Neural progenitor cell (in vitro differentiated cells): ENCODE results near the gene CBLB. TPM values are rescaled to one million over a fixed set of nuclear protein-coding genes. Genes with fewer than 3 reads are reported as not detected.

Experiments
- DNase-seq: peaks from one replicate; pipeline ENCODE4 v3.0.0-alpha.2; 2016; ENCODE audit warnings: low spot score
- H2AFZ ChIP-seq: fragments of 200-600 bp; sonication (generic); replicated peaks from 2 replicates; pipeline ENCODE4 v1.6.1; 2016; ENCODE audit warnings: antibody characterized with exemption
- H3F3A ChIP-seq: fragments of 200-600 bp; sonication (generic); 2 replicates; pipeline ENCODE4 v1.6.1; 2016; ENCODE audit warnings: antibody characterized with exemption, low read depth
- H3K27ac ChIP-seq: fragments of 200-600 bp; sonication (generic); 2 replicates; pipeline ENCODE4 v1.5.1; 2016; ENCODE audit warnings: mild to moderate bottlenecking
- H3K27me3 ChIP-seq: fragments of 200-600 bp; sonication (generic); 2 replicates; pipeline ENCODE4 v1.6.1; 2016; ENCODE audit warnings: mild to moderate bottlenecking, moderate library complexity
- H3K36me3 ChIP-seq: fragments of 200-600 bp; sonication (generic); 2 replicates; pipeline ENCODE4 v1.5.1; 2016
- H3K4me1 ChIP-seq: fragments of 200-600 bp; sonication (generic); 2 replicates; pipeline ENCODE4 v1.6.1; 2016; ENCODE audit warnings: mixed run types
- H3K4me2 ChIP-seq: fragments of 200-600 bp; sonication (generic); 2 replicates; pipeline ENCODE4 v1.6.1; 2016
- H3K4me3 ChIP-seq: fragments of 200-600 bp; sonication (generic); 2 replicates; pipeline ENCODE4 v1.5.1; 2016
- H3K79me2 ChIP-seq: fragments of 200-600 bp; sonication (generic); 2 replicates; pipeline ENCODE4 v1.6.1; 2016; ENCODE audit warnings: low read depth
- H3K9ac ChIP-seq: fragments of 200-600 bp; sonication (generic); 2 replicates; pipeline ENCODE4 v1.6.1; 2016
- H3K9me3 ChIP-seq: fragments of 200-600 bp; sonication (generic); 2 replicates; pipeline ENCODE4 v1.5.1; 2016; ENCODE audit warnings: low read depth
- H4K20me1 ChIP-seq: fragments of 200-600 bp; sonication (generic); 2 replicates; pipeline ENCODE4 v1.6.1; 2016; ENCODE audit warnings: low read depth
- H3K27ac Mint-ChIP-seq: 3 replicates; pipeline ENCODE4 v1.8.0; 2021; ENCODE audit warnings: mixed read lengths
- H3K27me3 Mint-ChIP-seq: 2 replicates; pipeline ENCODE4 v1.8.0; 2022; ENCODE audit warnings: low read depth, mild to moderate bottlenecking, inconsistent platforms, moderate library complexity, mixed read lengths; ENCODE audit not compliant: insufficient read depth
- H3K36me3 Mint-ChIP-seq: 3 replicates; pipeline ENCODE4 v1.8.0; 2021; ENCODE audit warnings: mixed read lengths
- H3K4me1 Mint-ChIP-seq: 3 replicates; pipeline ENCODE4 v1.8.0; 2021; ENCODE audit warnings: mixed read lengths
- H3K4me3 Mint-ChIP-seq: 3 replicates; pipeline ENCODE4 v1.8.0; 2021; ENCODE audit warnings: mild to moderate bottlenecking, moderate library complexity, mixed read lengths
- H3K9me3 Mint-ChIP-seq: 3 replicates; pipeline ENCODE4 v1.8.0; 2020; ENCODE audit warnings: mixed read lengths
- EZH2 ChIP-seq: fragments of 200-600 bp; sonication (generic); IDR thresholded peaks from 2 replicates; pipeline ENCODE4 v1.6.1; 2017; ENCODE audit warnings: antibody characterized with exemption, mild to moderate bottlenecking, moderate library complexity
- EZH2phosphoT487 ChIP-seq: fragments of 200-600 bp; sonication (generic); IDR thresholded peaks from 2 replicates; pipeline ENCODE4 v1.6.1; 2017; ENCODE audit warnings: antibody characterized with exemption
- total RNA-seq: library from RNA; depleted of rRNA; stranded (reverse); fragments of >200 nt; gene quantifications from 2 replicates; pipeline ENCODE4 v1.2.3, GENCODE V29; 2015; ENCODE audit warnings: low replicate concordance
- TF ChIP-seq, protein P1 (sequence below): fragments of 200-600 bp; sonication (generic); IDR thresholded peaks from 2 replicates; pipeline ENCODE4 v1.5.1; 2017; ENCODE audit warnings: antibody characterized with exemption, mild to moderate bottlenecking

The CBLB gene
- total RNA-seq, 1 donor from 2014 or later: 105 TPM

DNA sequence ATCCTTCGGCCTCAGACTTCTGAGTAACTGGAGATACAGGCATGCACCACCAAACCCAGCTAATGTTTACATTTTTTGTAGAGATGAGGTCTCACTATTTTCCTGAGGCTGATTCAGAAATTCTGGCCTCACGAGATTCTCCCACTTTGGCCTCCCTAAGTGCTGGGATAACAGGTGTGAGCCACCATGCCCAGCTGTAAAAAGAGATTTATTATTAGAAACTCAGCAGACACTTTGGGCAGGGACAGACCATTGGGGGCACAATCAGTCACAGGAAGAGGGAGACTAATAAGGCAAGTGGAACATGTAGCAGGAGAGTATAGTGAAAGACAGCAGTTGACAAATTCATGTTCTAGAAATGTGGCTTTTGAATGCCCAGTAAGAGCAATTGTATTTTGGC is 249.2 kb downstream of the CBLB start:
- no peak overlapping the region for H3K4me3 ChIP-seq
- no peak overlapping the region for H3K27ac Mint-ChIP-seq

DNA sequence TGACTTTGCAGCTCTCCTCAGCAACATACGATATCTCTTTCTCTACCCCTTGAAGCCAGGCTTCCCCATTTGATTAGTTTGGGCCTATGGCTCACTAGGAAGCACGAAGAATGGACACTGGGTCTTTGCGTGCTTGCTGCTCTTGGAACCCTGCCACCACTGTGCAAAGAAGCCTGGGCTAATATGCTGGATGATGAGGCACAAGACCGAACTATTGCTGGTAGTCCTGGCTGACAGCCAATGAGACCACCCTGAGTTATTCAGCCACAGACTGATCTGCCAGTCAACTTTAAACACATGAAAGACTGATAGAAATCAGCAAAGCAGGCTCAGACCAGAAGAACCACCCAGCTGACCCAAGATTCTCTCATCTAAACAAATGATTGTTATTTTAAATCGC is 250.3 kb downstream of the CBLB start:
- H2AFZ ChIP-seq: no peak overlapping the region
- no peak overlapping the region for H3K27ac Mint-ChIP-seq

More for the DNA sequence above, 249.2 kb downstream of the CBLB start:
- H2AFZ ChIP-seq: no peak overlapping the region
- no peak overlapping the region for H3K9ac ChIP-seq
- H3K4me3 Mint-ChIP-seq: no peak overlapping the region
- no peak overlapping the region for H3K4me2 ChIP-seq
- no peaks in the 10 kb centered on the region for H3K4me1 ChIP-seq
- TF ChIP-seq, protein P1, sequence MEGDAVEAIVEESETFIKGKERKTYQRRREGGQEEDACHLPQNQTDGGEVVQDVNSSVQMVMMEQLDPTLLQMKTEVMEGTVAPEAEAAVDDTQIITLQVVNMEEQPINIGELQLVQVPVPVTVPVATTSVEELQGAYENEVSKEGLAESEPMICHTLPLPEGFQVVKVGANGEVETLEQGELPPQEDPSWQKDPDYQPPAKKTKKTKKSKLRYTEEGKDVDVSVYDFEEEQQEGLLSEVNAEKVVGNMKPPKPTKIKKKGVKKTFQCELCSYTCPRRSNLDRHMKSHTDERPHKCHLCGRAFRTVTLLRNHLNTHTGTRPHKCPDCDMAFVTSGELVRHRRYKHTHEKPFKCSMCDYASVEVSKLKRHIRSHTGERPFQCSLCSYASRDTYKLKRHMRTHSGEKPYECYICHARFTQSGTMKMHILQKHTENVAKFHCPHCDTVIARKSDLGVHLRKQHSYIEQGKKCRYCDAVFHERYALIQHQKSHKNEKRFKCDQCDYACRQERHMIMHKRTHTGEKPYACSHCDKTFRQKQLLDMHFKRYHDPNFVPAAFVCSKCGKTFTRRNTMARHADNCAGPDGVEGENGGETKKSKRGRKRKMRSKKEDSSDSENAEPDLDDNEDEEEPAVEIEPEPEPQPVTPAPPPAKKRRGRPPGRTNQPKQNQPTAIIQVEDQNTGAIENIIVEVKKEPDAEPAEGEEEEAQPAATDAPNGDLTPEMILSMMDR: no peak
- TF ChIP-seq EZH2phosphoT487 (no peak), EZH2 (no peak)
- H3K9me3 Mint-ChIP-seq: no peaks in the 10 kb centered on the region
- H4K20me1 ChIP-seq: no peaks in the 10 kb centered on the region
- H3K36me3 Mint-ChIP-seq: no peaks in the 10 kb centered on the region
- no peak for DNase-seq
- H3K9me3 ChIP-seq: no peaks in the 10 kb centered on the region
- H3K79me2 ChIP-seq: no peaks in the 10 kb centered on the region
- H3K36me3 ChIP-seq: no peaks in the 10 kb centered on the region
- no peaks in the 10 kb centered on the region for H3K27me3 ChIP-seq
- no peaks in the 10 kb centered on the region for H3F3A ChIP-seq
- H3K27me3 Mint-ChIP-seq: peaks cover 6% of the 10 kb centered on the region
- no peaks in the 10 kb centered on the region for H3K4me1 Mint-ChIP-seq
- H3K27ac ChIP-seq: no peak overlapping the region

DNA sequence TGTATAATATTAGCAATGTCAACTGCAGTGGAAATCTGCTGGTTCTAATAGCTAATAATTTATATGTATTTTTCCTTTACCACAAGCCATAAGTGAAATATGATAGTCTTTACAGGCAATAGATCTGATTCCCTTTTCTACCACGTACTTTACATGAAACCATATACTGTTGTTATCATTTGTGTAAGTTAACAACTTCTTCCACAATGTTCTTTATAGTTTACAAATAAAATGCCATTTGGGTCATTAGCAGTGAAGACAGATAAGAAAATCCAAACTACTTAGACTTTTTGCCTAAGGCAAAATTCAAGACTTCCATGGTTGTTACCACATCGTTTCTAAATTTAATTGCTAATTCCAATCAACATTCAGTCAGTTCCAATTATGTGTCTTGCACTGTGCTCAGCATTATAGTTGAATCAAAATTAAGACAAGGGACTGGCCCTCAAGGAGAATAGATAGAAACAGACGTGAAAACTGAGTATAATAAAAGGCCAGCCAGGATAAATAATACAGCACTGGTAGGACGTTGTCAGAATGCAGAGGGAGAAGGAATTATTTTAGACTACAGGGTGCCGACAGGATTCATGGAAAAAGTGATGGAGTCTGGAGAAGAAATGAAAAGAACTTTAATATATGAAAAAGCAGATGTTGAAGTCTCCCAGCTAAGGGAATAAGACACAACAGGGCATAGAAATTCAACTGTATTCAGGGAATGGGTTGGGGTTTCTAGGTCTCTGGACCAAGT is 252.3 kb downstream of the CBLB start:
- no peaks in the 10 kb centered on the region for H3K9me3 ChIP-seq
- TF ChIP-seq EZH2 (no peak), EZH2phosphoT487 (no peak)
- TF ChIP-seq, protein P1: no peak
- peaks cover 13% of the 10 kb centered on the region for H3K4me1 Mint-ChIP-seq

More for the DNA sequence above, 250.3 kb downstream of the CBLB start:
- H3K4me3 Mint-ChIP-seq: no peak overlapping the region
- no peaks in the 10 kb centered on the region for H3F3A ChIP-seq
- peaks cover 6% of the 10 kb centered on the region for H3K27me3 Mint-ChIP-seq
- no peaks in the 10 kb centered on the region for H3K9me3 Mint-ChIP-seq
- no peak overlapping the region for H3K27ac ChIP-seq
- H3K9me3 ChIP-seq: no peaks in the 10 kb centered on the region
- no peaks in the 10 kb centered on the region for H4K20me1 ChIP-seq
- TF ChIP-seq EZH2: no peak
- no peaks in the 10 kb centered on the region for H3K4me1 Mint-ChIP-seq
- H3K36me3 ChIP-seq: no peaks in the 10 kb centered on the region
- no peaks in the 10 kb centered on the region for H3K36me3 Mint-ChIP-seq
- no peaks in the 10 kb centered on the region for H3K27me3 ChIP-seq
- no peak overlapping the region for H3K4me3 ChIP-seq
- no peaks in the 10 kb centered on the region for H3K79me2 ChIP-seq
- DNase-seq: no peak
- H3K4me1 ChIP-seq: peaks cover 1% of the 10 kb centered on the region
- no peak overlapping the region for H3K9ac ChIP-seq
- no peak overlapping the region for H3K4me2 ChIP-seq

DNA sequence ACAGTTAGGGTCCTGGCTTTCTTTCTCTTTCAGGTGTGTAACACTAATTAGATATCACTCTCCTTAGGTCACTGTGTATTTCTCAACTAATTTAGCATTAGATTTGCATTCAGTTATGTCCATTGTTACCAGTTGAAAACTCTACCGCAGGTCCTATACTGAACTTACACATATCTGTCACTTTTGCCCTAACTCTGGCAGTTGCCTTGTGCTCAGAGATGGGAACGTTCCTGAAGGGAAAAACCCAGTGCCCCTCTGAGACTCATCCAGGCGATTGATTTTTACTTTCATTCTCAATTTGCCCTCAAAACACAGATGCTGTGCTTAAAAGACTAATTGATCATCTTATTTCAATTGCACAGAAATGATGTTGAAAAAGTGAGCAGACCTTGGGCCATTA is 253.0 kb downstream of the CBLB start:
- Mint-ChIP-seq H3K36me3 (no peaks in the 10 kb centered on the region), H3K4me3 (no peak overlapping the region)

More for the DNA sequence above, 252.3 kb downstream of the CBLB start:
- no peak overlapping the region for H3K4me3 ChIP-seq
- peaks cover 19% of the 10 kb centered on the region for H3K4me1 ChIP-seq
- H3K27ac ChIP-seq: no peak overlapping the region
- no peak for DNase-seq
- Mint-ChIP-seq H3K9me3 (no peaks in the 10 kb centered on the region), H3K27me3 (peaks cover 6% of the 10 kb centered on the region), H3K36me3 (no peaks in the 10 kb centered on the region), H3K4me3 (no peak overlapping the region), H3K27ac (no peak overlapping the region)
- H3K79me2 ChIP-seq: no peaks in the 10 kb centered on the region
- no peak overlapping the region for H3K4me2 ChIP-seq
- no peaks in the 10 kb centered on the region for H3K27me3 ChIP-seq
- no peaks in the 10 kb centered on the region for H4K20me1 ChIP-seq
- no peaks in the 10 kb centered on the region for H3K36me3 ChIP-seq
- no peak overlapping the region for H3K9ac ChIP-seq
- H2AFZ ChIP-seq: no peak overlapping the region
- peaks cover 10% of the 10 kb centered on the region for H3F3A ChIP-seq

More for the DNA sequence above, 253.0 kb downstream of the CBLB start:
- peaks cover 19% of the 10 kb centered on the region for H3K4me1 ChIP-seq
- Mint-ChIP-seq H3K9me3 (no peaks in the 10 kb centered on the region), H3K27ac (no peak overlapping the region), H3K27me3 (peaks cover 4% of the 10 kb centered on the region), H3K4me1 (peaks cover 13% of the 10 kb centered on the region)
- TF ChIP-seq EZH2 (no peak), EZH2phosphoT487 (no peak)
- TF ChIP-seq, protein P1: no peak
- H3F3A ChIP-seq: peaks cover 10% of the 10 kb centered on the region
- no peaks in the 10 kb centered on the region for H3K27me3 ChIP-seq
- no peak overlapping the region for H2AFZ ChIP-seq
- no peak for DNase-seq
- H3K4me3 ChIP-seq: no peak overlapping the region
- no peak overlapping the region for H3K27ac ChIP-seq
- no peaks in the 10 kb centered on the region for H3K79me2 ChIP-seq
- no peaks in the 10 kb centered on the region for H3K9me3 ChIP-seq
- no peak overlapping the region for H3K9ac ChIP-seq
- no peak overlapping the region for H3K4me2 ChIP-seq
- H4K20me1 ChIP-seq: no peaks in the 10 kb centered on the region
- H3K36me3 ChIP-seq: no peaks in the 10 kb centered on the region
